Ammon's horn (tissue), 1 donor: ENCODE measurements around the gene IRAG1.

Source experiments
- DNase-seq: peaks from one replicate; pipeline ENCODE4 v3.0.0-alpha.2; 2016; ENCODE audit warnings: low spot score

Gene IRAG1

DNA sequence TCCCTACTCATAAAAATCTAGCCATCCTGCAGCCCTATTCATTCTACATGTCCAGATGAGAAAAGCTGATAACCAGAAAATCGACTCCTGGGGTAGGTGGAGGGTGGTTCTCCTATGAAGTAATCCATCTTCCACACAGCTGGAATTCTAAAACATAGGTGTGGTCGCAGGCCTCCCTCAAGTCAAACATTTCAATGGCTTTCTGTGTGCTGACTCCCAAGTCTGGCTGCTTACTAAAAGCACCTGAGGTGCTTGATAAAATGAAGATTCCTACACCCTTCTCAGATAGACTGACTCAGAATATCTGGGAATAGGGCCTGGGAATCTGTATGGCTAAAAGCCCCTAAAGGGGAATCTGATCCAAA is 26.1 kb downstream of the IRAG1 start:
- DNase-seq, result no peak

DNA sequence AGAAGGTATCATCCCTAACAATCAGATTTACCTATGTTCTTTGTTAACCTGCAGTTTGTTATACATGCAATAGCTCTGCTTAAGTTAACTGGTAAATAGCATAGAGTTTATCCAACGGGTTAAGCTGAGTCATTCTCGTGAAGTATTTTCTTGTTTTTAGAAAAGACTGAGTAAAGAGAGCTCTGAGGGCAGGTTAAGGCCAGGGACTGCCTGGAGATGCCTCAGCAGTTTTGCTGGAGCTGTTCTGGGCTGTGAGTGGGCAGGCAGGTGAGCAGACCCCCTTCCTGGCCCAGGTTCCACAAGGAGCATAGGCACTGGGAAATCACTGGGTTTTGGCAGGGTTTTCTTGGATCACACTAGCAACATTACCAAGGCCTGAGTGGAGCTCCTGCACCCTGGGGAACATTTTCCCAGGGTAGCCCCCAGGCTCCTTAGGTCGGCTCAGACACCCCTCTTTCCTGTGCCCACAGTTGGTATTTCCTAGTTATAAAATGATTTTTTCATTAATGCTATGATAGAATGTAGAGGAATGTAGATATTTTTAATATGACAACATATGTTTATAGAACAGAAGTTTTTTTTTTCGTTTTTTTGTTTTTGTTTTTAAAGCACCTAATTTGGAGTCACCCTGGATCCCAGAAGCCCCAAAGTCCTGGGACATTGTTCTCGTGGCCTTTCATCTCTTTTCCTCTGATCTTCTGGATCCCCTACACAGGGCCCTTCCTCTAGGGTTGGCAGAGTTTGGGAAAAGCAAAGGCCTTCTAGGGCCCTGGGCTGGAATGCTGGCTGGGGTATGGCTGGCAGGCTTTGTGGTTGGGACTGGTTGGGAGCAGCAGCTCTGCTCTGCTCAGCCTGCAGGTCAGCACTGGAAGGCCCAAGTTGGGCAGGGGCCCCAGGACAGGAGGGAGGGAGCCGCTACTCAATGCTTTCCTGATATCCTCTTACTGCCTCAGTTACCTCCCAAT is 26.7 kb downstream of the IRAG1 start:
- no peak for DNase-seq

DNA sequence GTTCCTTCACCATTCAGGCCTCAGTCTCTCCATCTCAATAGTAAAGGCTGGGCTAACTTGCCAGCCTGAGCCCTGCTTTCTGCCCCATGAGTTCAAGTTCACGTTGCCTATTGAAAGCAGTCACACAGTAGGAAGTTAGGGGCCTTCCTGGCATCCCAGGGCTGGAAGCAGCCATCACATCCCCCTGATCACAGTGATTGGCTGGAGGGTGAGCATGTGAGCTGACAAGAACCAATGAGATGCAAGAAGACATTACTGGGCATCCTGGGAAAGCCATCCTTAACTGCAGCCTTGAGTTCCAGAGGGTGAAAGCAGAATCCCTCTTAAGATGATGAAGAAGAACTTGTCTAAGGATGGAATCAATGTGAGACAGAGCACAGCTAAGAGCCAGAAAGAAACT is 29.1 kb downstream of the IRAG1 start:
- no peak for DNase-seq

DNA sequence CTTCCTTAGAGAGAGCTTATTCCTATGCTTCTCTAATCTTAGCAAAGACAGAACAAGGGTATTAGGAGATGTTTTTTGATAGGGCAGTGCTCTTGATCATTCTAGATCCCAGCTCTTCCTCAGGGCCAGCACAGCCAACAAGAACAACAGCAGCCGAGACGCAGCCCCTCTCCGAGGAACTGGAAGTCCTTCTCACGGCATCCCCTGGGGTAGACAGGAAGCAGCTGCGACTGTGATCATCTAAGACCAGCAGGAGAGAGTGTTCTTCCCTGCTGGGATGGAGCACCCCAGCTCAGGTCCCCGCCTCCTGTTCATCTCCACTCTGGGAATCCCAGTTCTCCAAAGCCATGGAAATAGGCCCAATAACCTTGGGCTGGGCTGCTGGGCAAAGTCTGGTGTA is 29.6 kb downstream of the IRAG1 start:
- DNase-seq, result no peak

DNA sequence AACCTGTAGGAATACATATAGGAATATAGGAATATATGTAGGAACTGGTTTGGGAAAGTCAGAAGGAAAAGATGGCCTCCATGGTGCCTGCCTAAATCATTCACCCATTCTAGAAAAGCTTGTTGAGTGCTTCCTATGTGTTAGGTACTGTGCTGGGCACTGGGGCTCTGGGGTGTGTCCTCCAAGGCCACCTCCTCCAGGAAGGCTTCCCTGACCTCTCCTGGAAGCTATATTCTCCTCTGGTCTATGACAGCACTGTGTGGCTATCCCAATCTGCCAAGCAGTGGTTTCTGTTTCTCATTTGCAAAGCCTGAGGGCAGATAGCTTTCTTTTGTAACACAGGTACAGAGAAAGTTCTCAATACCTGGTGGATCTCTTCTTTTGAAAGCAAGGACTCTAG is 30.2 kb downstream of the IRAG1 start:
- no peak for DNase-seq

DNA sequence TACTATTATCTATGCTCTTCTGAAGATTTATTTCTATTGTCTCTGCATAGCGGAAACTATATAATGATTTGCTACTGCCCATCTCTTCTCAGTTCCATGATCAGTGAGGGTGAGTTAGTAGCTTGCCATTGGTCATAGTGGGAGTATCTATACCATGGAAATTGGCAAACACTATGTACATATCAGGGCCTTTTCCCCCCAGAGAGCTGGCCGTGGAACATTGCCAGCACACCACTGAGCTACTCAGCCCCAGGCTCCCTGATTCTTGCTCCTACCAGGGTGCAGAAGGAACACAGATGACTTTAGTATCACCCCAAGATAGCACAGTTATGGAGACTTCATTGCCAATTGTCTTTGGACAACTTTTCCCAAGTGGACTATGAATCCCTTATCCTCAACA is 33.2 kb downstream of the IRAG1 start:
- DNase-seq, result no peak

DNA sequence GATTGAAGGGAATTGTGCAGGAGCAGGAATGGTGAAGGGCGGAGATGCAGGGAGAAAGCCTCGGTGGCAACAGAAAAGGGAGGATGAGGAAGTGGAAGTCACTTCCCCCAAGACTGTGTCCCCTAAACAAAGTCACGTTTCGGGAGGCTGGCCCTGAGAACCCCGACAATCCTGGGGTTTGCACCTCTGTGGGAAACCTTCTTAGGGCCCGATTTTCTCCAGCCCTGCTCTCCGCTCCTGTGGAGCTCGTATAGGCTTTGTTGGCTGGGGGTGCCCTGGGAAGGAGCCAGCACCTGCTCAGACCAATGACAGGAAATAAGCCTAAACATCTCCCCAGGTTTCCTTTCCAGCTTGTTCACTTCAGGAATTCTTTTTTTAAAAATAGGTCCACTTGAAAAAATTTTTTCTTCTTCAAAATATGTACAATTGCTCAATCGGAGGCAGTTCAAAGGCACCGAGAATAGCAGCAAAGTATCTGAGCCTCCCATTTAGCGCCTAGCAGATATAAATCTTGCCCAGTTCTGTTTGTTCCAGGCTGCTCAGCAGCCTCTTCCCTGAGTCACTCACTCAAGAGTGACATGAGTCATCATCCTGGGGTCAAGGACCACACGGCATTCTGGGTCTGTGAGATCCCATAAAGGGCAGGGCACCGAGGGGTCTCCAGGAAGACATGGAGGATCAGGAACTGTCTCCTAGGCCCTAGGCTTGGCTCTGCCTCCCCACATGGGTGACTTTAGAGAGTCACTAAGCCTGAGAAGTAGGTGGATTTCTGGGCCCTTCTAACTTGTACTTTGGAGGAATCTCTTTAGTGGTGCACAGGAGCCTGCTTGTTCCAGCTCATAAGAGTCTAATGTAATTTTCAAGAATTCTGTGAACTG is 34.0 kb downstream of the IRAG1 start:
- no peak for DNase-seq

DNA sequence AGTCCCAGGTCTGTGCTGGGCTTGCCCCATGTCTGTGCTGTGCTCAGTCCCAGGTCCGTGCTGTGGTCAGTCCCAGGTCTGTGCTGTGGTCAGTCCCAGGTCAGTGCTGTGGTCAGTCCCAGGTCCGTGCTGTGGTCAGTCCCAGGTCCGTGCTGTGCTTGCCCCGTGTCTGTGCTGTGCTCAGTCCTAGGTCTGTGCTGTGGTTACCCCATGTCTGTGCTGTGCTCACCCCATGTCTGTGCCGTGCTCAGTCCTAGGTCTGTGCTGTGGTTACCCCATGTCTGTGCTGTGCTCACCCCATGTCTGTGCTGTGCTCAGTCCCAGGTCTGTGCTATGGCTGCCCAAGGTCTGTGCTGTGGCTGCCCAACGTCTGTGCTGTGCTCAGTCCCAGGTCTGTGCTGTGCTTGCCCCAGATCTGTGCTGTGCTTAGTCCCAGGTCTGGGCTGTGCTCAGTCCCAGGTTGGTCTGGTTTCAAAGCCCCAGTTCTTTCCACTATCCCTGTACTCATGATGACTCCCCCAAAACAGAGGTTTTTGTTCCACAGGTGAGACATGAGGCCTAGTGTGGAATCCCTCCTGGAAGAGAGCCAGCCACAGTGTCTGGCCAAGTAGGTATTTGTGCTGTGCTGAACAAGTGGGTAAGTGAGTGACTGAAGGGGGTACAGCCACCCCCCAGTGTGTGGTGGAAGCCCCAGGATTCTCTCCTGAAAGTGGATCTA is 34.8 kb downstream of the IRAG1 start:
- no peak for DNase-seq

DNA sequence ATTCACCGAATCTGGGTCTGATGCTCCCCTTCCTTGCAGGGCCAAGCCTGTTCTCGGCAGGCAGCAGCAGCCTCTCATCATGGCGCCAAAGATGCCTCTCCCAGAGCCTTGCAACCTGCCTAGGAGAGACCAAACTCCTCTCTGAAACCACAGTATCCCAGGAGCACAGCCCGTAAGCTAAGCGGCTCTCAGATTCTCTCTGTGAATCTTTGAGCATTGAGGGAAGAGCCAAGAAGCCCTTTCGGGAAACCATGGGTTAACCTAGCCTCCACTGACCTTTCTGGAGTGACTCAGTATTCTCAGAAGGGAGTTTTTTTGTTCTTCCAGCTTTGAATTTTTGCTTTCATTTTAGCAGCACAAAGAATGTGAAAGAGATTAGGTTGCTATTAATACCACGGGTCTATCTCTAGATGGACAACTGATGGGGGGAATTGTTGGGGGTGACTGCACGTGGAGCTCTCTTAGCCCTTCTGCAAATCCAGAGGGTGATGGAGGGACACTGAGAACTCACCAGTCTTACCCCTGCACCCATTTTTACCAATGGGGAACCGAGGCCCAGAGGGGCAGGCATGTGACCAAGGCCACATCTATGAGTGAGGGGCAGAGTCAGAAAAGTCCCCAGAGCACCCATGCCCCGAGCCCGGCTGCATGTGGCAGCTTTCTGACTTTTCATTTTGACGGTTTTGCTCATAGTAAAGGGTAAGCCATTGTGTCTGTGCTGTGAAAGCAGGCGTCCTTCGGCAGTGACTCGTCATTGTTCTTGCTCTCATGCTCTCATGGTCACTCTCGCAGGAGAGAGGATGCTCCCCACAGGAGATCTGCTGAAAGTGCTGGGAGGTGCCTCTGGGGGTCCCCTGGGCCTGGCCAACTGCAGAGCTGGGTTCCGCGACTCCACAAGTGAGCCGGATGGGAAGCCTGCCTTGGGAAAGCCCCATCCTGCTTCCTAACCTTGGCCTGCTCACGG is 36.0 kb downstream of the IRAG1 start:
- DNase-seq, result no peak

DNA sequence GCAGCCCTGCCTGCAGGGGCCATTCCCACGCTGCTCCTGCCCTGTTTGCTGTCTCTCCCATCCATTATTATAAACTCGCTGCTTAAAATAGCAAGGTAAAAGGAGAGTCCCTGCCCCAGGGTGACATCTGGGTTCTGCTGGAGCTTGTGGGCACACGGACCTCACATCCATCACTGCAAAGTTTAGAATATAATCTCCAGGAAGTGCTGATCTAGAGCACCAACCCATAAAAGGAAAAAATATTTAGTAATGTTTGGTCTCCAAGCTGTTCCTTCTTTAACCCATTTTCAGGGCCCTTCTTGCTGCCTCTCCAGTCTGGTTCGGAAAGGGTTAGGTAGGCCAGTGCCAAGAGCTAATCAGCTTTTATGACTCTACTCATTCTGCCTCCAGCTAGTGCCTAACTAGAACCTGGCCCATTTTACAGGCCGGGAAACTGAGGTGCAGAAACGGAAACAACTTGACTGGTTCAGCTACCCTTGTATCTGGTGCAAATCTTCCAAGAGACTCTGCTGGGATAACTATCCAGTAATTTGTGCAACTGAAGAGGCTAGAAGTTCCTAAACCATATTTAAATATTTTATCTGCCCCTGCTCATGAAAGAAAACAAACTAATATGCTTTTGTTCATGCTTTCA is 37.5 kb downstream of the IRAG1 start:
- DNase-seq, result no peak

DNA sequence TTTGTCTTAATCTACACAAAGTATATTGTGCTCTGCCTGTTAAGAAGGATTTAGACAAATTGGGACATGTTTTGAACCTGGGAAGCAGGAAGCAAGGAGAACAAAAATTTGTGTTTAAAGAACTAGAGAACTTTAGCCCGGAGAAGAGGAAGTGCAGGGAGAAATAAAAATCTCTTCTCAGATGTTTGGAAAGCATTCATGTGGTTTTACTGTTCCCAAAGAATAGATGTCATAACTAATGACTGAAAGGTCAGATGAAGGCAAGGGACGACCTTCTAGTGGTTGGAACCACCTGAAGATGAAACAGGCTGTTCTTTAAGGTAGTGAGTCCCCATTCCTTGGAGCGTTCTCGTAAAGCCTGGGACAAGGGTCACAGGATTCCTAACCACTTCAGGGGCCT is 38.3 kb downstream of the IRAG1 start:
- DNase-seq, result no peak

DNA sequence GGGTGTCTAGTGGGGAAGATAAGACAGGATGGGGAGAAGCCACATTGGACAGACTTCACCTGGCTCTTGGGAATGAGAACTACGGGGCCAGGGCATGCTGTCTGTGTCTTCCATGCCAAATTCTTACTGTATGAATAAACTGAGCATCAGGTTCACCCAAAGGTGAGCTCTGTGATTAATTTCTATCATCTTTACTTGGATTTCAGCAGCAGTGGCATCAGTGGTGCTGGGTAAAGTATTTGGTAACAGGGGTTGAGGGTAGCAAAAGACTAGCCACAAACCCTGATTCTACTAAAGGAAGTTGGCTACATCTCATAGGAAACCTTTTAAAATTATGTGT is 38.8 kb downstream of the IRAG1 start:
- DNase-seq, result no peak

DNA sequence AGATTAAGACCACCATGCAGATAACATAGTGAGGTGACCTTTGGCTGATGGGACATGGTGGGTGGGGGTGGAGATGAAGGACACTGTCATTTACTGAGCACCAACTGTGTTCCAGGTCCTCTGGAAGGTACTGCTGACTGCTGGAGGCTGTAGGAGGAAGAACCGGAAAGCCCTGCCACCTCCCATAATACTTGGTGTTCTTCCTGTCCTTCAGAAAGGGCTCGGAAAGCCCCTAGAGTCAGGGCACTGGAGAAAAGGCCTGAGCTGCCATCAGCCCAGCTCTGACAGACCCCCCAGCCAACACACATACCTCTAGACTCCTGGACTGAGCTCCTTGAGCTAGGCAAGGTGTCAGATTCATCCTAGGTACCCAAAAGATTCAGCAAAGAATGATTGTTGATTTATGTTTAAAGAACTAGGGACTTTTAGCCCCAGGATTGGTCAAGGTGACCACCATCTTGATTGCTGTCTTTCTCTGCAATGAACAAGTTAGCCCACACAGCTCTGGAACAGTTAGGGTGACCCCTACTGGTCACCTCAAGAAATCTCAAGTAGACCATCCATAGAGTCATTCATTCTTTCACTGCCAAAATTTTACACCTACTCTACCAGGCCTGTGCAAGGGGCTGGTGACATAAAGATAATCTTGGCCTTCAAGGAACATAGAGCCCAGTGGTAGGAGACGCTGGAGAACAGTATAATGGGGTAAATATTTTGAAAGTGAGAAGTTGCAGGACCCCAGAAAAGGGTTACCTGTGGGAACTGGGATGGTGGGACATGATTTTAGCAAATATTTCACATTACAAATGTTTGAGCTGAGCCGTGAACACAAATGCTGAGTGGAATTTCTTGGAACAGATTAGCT is 39.4 kb downstream of the IRAG1 start:
- peak; percentile 77 for DNase-seq

DNA sequence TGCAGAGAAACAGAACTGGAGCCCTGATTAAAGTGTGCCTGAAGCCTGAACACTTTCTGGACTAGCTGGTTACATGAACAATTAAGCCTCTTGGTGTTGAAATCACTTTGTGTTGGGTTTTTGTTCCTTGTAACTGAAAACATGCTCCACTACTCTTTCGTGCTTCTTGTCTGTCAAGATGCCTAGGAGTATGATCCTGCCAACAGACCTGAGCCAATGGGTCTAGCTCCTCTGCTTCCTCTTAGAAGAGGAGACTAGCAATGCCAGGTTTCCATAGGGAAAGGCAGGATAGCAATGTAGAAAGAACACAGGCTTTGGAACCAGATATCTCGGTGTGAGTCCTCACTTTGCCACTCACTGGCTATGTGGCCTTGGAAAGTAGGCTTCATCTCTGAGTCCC is 40.3 kb downstream of the IRAG1 start:
- DNase-seq, result peak; percentile 19

DNA sequence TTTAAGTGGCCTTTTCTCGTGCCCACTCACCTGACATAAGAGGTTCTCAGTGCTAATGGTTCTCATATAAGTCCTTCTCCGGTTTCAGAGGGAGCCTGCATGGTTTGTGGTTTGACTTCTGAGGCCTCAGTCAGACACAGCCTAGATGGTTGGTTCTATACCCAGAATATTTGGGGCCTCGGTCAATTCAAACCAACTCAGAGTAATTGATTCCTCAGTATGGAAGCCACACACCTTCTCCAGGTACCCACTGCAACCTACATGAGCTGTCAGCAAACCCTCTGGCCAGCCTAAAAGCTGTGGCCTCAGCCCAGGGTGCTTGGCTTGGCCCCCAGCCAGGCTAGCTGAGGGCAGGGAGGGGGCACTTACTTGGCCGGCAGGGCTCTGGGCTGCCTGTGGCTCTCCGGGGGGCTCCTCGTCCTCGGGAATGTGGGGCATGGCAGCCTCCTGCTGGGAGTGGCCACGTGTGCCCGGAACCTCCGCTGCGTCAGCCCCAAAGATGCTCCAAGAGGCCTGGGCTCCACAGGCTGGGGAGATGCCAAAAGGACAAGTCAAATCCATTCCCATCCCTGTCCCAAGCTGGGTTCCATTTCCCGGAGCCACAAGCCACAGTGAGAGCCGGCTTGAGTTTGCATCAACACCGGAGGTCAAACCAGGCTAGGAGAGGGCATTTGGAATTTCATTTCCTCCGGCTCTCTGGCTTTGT is 41.7 kb downstream of the IRAG1 start:
- DNase-seq, result no peak

DNA sequence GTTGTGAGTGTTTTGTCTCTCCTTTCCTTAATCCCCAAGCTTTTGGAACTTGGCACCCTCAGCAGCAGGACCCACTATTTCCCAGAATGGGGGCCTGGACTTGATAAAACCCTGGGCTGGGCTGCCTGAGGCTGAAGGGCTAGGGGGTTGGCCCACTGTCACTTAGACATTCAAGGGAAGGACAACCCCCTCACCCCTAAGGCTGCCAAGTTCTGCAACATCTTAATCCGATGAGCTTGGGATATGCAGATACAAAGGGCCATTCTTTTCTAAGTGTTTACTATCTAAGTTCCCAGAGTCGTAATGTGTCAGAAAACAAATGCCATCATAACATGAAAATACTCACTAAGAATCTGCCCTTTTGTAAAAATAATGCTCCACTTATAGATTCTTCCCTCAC is 42.9 kb downstream of the IRAG1 start:
- DNase-seq, result no peak

DNA sequence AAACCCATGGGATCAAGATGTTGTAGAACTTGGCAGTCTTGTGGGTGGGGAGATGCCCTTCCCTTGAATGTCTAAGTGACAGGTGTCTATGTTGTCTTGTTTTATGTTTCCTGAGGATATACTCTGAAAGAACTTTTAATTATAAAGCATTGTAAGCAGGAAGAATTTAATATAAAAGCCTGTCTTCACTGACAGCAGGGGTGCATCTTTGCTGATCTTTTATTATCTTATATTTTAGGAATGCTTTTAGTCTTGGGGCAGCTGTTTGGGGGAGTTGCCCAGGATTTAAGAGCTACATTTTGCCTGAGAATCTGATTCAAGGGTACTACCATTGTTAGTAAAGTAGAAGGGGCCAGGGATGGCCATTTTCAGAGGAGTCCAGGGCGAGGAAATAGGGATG is 43.4 kb downstream of the IRAG1 start:
- no peak for DNase-seq

DNA sequence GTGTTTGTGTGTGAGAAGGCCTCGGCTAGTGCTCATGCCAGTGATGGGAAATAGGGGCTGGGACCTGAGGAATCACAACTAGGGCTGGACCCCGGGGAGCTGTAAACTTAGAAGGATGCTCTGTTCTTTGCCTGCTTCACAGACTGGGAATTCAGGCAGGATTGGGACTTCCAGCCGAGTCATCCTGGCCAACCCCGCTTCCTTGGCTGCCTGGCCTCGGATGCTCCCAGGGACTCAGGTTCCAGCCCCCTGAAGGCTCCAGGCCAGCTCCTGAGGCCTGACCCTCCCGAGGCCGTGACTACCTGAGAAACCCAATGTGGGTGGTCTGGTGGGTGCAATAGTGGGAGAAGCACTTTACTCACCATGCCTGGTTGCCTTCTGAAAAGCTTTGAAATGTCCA is 44.7 kb downstream of the IRAG1 start:
- no peak for DNase-seq

DNA sequence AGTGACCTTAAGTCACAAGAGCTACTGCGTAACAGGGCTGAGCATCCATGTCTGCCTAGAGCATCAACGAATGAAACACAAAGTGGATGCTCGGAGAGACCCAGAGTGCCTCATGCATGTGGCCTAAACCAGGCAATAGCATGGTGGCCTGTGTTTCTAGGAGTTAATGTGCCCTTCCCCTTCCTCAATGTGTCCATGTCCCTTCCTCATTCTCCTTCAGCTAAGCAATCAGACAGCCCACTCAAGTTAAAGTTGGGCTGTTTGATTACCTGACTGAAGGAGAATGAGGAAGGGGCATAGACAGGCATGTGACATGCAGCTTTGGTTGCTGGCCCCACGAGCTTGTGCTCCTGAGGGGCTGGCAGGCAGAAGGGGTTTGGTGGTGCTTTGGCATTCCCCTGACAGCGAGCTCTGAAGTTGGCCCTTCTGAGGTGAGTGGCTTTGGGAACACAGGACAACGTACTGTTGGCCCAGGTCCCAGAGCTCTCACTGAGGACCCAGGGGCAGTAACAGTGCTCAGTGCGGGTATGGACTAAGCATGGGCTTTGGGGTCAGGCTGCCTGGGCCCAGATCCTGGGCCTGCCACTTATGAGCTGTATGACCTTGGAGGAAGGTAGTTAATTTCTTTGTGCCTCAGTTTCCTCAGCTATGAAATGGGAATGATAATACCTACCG is 46.7 kb downstream of the IRAG1 start:
- no peak for DNase-seq
